GM21717 (cell line): ENCODE measurements around the gene MT1A.

Experiments used
- ATAC-seq: cut with Tn5 transposase; IDR thresholded peaks from one replicate; pipeline ENCODE4 v1.9.1; 2021; ENCODE audit warnings: mild to moderate bottlenecking, moderate library complexity; ENCODE audit not compliant: unreplicated experiment

The MT1A gene

GRCh38 chr16:56630134-56630533, 8.3 kb upstream of the MT1A start:
- peak; percentile 76 for ATAC-seq

- no peak for ATAC-seq
Observed at GRCh38 chr16:56631197-56631596, 7.3 kb upstream of the MT1A start.

- ATAC-seq = no peak
Observed at GRCh38 chr16:56631832-56632155, 6.7 kb upstream of the MT1A start.

- ATAC-seq = no peak
Observed at GRCh38 chr16:56632156-56632847, 6.2 kb upstream of the MT1A start, which contains the start of gene MT1M. MT1M (plus strand) TSS chr16:56632659; CDS start chr16:56632732, 73 bp downstream.

- ATAC-seq = no peak
Observed at GRCh38 chr16:56632848-56633365, 5.6 kb upstream of the MT1A start.

- ATAC-seq = no peak
Observed at GRCh38 chr16:56633535-56633934, 4.9 kb upstream of the MT1A start.

GRCh38 chr16:56634715-56635440, 3.6 kb upstream of the MT1A start:
- ATAC-seq = no peak

GRCh38 chr16:56635441-56635967, 3.0 kb upstream of the MT1A start:
- no peak for ATAC-seq

- ATAC-seq = no peak
Observed at GRCh38 chr16:56636616-56637413, 1.7 kb upstream of the MT1A start.

GRCh38 chr16:56639045-56639444, 579 bp downstream of the MT1A start:
- ATAC-seq = no peak

- no peak for ATAC-seq
Observed at GRCh38 chr16:56640076-56640475, 1.6 kb downstream of the MT1A start.

GRCh38 chr16:56641166-56641565, 2.7 kb downstream of the MT1A start:
- ATAC-seq = no peak

GRCh38 chr16:56643080-56643778, 4.8 kb downstream of the MT1A start:
- ATAC-seq = no peak

- no peak for ATAC-seq
Observed at GRCh38 chr16:56643833-56644232, 5.4 kb downstream of the MT1A start.

GRCh38 chr16:56645311-56645710, 6.8 kb downstream of the MT1A start:
- ATAC-seq = no peak

GRCh38 chr16:56645838-56646237, 7.4 kb downstream of the MT1A start:
- ATAC-seq = no peak

- ATAC-seq = no peak
Observed at GRCh38 chr16:56647641-56648431, 9.4 kb downstream of the MT1A start.

- ATAC-seq = no peak
Observed at GRCh38 chr16:56649271-56649670, 10.8 kb downstream of the MT1A start.

GRCh38 chr16:56649820-56650219, 11.4 kb downstream of the MT1A start:
- no peak for ATAC-seq

GRCh38 chr16:56651586-56651985, 13.1 kb downstream of the MT1A start, which contains the start of gene MT1B:
MT1B (plus strand) TSS chr16:56651886; CDS start chr16:56651954, 68 bp downstream.
- ATAC-seq = no peak
